ENCODE results near the gene KSR1.

DNA sequence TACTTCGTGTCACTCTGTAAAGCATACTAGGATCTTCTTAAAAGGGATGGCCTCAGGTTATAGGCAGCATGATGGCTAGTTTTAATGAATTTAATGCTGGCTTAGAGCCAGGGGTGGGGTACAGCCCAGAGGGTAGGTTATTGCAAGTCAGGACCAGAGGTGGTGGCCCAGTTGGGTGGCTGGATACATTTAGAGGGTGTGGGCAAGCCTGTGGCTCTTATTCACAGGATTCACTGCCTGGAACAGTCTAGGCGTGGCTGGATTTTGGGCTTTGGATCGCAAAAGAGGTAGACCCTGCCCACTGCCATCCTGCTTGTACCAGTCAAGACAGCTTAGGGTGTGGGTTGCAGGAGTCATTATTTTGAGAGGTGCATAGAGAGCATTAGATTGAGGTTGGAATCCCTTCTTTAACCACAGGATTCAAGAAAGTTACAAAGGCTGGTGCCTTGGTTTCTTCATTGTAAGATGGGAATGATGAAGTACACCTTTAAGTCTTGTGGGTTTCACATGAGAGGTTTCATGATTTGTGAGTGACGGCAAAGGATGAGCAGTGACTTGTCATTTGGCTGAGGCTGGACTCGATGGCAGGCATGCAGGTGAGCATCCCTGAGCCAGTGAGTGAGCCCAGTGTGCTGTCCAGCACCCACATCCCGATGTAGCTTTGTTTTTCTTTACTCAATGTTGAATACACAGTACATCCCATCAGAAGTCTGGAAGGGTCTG is 85.2 kb downstream of the KSR1 start:
- TF ChIP-seq FOXA1 (IDR thresholded peaks at IDR 0.05) = no peak
- no peak for TF ChIP-seq ZNF384 (IDR thresholded peaks at IDR 0.05)
- no peak for TF ChIP-seq SUZ12 (IDR thresholded peaks at IDR 0.05)
- TF ChIP-seq HDGF (IDR thresholded peaks at IDR 0.05; ENCODE audit: borderline replicate concordance) = no peak
- TF ChIP-seq ELF4 (IDR thresholded peaks at IDR 0.05) = no peak
- TF ChIP-seq TARDBP (IDR thresholded peaks at IDR 0.05) = no peak
